Fibroblast of skin of left biceps (primary cell): ENCODE measurements around the gene MTERF1.

Experiments
- DNase-seq, 2 experiments: peaks; one replicate each; pipeline ENCODE4 v3.0.0-alpha.2; 2013; ENCODE audit warnings: low read depth in 2 of 2

Gene MTERF1

DNA sequence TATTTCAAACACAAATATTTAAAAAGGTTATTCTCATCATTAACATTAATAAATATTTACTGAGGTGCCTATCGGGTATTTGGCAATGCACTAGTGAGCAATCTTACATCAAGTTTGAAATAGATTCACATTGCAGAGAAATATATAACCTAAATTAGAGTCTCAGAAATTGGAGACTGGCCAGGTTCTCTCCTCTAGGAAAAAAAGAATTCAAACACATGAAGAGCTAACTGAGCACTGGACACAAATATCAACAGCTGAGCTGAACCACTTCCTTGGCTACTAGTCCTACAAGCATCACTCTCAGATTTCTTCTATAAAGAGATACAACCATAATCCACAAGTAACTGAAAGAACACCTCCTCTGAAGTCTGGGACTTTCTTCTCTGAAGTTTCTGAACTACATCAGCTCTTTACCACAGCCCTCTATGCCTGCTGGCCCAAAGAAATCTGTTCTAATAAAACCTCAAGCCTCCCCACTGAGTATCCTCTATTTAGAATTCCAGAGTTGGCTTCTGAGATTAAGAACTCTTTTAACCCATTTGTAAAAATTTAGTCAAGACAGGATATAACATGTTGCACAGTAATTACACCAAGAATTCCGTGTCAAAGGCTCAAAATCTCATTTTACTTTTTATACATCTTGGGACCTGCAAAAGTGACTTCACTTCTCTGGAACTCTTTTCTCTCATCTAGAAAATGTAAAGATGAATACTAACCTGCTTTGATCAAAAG lies 45.2 kb downstream of the MTERF1 start:
- DNase-seq, result no peak

DNA sequence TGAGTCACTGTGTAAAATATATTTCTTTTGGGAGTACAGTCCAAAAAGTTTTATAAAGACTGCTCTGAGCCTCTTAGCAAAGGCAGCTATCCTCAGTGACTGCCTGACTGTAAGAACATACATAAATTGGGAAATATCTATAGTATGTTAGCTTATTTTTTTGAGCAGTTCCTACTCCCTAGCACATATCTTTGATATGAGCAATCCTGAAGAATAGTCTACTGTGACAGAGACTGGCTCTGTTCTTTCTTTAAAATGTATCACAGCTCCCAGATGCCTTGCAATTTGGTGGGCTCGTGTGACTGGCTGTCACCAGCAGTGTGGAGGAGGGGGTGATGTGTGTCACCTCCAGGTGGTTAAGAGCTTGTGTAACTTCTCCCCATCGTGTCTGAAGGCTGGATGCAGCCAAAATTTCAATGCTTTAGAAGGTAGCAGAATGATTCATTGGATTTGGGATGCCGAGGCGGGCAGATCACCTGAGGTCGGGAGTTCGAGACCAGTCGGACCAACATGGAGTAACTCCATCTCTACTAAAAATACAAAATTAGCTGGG lies 47.9 kb downstream of the MTERF1 start:
- no peak for DNase-seq

DNA sequence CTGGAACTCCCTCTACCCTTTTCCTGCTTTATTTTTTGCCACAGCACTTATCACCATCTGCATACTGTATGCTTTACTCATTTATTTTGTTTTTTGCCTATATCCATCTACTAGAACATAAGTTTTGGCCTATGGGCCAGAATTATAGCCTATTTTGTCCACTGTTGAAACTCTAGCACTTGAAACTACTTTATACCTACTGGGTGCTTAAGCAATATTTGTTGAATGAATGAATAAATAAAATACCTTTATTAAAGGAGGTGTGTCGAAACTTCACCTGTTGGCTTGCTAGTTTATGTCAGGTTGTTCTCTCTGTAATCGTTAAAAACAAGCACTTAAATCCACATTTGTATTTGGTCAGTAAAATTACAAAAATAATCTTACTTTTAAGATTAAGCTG lies 53.3 kb downstream of the MTERF1 start:
- no peak for DNase-seq

DNA sequence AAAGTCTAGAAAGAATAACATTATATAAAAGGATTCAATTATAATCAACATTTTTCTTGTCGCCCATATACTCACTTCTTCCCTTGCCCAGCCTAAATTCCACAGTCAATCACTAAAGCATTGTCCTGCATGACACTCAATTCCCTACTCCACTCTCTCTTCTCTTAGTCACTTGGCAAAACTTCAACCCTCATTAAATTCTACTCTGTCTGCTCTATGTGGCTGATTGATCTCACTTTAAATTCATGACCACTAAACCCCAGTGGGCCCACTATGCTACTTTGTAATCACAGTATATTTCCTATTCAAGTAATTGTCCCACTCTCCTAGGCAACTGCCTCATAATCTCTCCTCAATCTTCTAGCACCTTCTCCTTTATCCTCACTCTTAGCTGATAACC lies 54.1 kb downstream of the MTERF1 start:
- peak in 1 of 2 experiments; percentile 24 for DNase-seq

DNA sequence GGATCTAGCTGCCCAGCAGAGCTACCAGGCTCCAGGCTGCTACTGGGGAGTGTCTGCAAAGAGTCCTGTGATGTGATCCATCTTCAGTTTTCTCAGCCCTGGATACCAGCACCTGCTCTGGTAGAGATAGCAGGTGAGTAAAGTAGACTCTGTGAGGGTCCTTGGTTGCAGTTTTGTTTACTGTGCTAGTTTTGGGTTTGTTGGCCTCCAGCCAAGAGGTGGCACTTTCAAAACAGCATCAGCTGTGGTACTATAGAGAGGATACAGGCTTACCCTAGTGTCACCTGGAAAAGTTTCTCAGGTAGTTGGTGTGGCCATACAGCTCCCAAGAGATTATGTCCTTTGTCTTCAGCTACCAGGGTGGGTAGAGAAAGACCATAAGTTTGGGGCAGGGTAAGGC lies 56.3 kb downstream of the MTERF1 start:
- no peak for DNase-seq
